HG02798 (cell line): ENCODE results near the gene SIGLEC6.

Source experiments
- ATAC-seq: cut with Tn5 transposase; IDR thresholded peaks from one replicate; pipeline ENCODE4 v1.9.1; 2021; ENCODE audit warnings: mild to moderate bottlenecking; ENCODE audit not compliant: unreplicated experiment, poor library complexity

SIGLEC6 gene

GRCh38 chr19:51549533-51550324 lies 18.3 kb upstream of the SIGLEC6 start:
- no peak for ATAC-seq

DNA sequence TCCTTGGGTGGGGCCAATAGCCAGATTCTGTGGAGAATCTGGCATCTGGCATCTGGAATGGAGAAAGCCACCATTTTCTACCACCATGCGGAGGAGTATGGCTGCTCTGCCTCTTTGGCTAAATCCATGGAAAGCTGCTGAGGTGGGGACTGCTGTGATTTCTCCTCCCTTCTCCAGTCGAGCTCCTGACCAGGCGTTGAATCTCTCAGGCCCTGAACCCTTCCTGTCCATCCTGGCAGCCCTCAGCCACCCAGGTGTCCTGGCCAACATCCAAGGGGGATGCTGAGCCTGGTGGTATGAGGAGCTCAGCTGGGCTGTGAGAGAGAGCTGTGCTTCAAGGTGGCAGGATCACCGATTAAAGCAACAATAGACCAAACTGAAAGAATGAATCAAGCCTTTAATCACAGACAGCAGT lies 17.4 kb upstream of the SIGLEC6 start:
- ATAC-seq, result no peak

GRCh38 chr19:51548213-51548651 lies 16.8 kb upstream of the SIGLEC6 start:
- no peak for ATAC-seq

GRCh38 chr19:51547397-51548212 lies 16.1 kb upstream of the SIGLEC6 start:
- no peak for ATAC-seq

DNA sequence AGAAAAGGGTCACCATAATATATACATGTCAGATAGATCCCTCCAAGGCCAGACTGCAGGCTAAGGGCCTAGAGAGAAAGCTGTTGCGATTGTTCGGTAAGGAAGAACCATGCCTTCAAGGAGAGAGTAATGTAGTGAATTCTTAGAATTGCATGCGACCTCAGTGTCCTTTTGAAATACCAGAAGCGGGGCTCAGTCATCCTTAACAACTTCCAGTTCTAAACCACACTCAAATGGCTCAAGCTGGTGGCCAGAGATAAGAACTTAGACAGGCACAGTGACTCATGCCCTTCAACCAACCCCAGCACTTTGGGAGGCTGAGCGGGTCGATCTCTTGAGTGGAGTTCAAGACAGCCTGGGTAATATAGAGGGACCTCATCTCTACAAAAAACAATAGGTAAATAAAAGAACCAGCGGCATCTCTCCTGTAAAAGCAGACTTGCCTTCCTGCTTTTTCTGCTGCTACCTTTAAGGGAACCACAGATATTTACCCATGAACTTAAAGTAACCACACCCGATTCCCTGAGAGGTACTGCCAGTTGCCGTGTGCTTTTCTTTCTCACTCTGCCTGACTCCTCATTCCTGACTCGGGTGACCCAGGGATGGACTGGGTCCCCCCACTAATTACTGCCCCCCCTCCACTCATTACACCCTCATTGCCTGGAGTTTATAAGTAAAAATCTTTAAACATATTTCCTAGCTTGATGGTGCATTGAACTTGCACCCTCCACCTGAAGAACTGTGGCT lies 15.4 kb upstream of the SIGLEC6 start:
- ATAC-seq, result no peak

DNA sequence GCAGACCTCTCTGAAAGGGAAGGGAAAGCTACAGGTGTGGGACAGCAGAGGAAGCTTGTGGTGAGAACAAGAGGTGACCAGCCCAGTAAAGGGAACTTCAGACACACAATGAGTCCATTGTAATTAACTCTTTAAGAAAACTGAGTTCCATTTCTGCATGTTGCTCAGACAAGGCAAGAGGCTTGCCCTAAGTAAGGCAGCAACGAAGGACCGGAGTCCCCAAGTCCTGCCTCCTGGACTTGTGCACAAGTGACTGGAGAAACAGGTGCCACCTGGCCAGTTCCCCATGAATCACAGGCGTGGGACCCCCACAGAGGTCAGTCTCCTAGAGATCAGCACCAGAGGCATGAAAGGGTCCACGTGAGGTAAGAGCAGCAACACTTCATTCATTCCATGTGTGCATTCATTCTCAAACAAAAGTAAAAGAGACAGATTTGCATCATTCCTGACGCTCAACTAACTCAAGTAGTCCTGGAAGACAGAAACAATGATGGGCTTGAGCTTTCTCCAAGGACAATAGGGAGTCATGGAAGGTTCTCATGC lies 14.7 kb upstream of the SIGLEC6 start:
- no peak for ATAC-seq

DNA sequence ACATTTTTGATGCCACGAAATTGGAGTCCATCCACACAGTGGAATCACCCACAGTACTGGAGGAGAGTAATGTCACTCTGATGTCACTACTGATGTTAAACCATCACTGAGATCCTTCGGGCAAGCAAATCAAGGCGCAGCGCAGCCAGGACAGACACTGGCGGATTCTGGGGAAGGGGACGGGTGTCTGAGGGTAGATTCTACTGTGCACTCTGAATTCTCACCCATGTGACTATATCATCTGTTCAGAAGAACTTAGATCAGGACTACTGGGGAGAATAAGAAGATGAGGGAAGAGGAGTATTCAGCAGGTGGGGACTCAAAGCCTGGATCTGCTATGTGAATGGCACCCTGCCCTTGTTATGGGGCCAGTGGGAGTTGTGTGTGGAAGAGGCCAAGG lies 12.6 kb upstream of the SIGLEC6 start:
- no peak for ATAC-seq

- no peak for ATAC-seq
These were observed 11.2 kb upstream of the SIGLEC6 start for GRCh38 chr19:51542699-51543098.

GRCh38 chr19:51541458-51542357 lies 10.2 kb upstream of the SIGLEC6 start:
- ATAC-seq, result no peak

- no peak for ATAC-seq
These were observed 8.4 kb upstream of the SIGLEC6 start for GRCh38 chr19:51539821-51540366.

- no peak for ATAC-seq
These were observed 4.1 kb upstream of the SIGLEC6 start for GRCh38 chr19:51535535-51535934.

DNA sequence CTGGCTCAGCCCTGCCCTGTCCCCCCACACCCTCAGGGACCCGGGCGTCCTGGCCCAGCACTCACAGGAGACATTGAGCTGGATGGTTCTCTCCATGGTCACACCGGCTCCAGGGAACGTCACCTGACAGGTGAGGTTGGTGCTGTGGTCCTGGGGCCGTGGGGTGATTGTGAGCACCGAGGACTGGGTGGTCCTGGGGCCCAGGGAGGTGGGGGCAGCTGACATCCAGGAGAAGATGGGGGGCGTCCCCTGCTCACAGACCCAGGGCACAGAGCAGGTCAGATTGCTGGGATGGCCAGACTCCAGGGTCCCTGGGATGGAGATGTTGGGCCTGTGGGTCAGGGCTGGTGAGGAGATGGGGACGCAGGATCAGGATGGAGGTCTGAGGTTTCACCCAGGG lies 854 bp downstream of the SIGLEC6 start:
- no peak for ATAC-seq

DNA sequence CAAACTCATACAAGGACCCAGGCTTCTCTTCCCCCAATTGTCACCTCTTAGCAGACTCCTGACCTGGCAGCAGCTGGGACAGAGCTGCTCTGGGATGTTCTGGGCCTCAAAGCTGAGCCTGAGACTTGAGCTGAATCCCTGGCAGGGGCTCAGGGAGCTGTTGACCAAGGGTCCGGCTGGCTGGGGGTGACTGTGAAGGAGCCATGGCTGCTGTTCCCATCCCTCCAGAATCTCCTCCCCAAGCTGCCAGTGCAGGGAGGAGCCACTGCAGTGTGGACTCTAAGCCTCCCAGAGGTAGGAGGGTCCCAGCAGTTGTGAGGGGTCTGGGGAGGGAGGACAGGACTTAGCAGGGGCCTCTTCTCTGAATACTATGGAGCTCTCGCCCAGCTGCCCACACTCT lies 2.2 kb downstream of the SIGLEC6 start:
- ATAC-seq, result no peak

- no peak for ATAC-seq
These were observed 5.8 kb downstream of the SIGLEC6 start for GRCh38 chr19:51525651-51526050.

DNA sequence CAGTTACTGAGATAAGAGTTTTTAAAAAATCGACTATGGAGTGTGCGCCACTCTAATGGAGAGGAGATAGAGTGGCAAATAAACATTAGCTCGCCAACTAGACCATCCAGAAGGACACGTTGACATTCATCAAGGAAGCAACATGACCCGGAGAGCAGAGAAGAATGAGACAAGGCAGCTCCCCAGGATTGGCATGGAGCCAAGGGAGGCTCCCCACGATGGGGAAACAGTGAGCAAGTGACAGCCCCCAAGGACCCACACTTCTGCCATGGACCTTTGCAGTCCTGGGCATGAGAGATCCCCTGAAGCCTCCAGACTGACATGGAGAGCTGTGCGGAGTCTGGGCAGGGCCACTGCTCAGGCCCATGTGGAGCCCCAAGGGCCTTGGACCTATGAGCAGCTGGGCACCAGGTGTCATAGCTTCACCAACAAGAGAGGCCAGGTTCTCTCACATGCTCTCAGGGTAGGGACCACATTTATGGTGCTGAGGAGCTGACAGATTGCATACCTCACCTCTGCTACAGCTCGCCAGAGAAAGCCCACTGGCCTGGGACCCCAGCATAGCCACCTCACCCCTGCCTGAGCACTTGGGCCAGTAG lies 6.7 kb downstream of the SIGLEC6 start:
- ATAC-seq, result no peak

- ATAC-seq, result no peak
These were observed 9.7 kb downstream of the SIGLEC6 start for GRCh38 chr19:51521781-51522180.

- no peak for ATAC-seq
These were observed 10.1 kb downstream of the SIGLEC6 start for GRCh38 chr19:51521357-51521756.

- ATAC-seq, result no peak
These were observed 10.7 kb downstream of the SIGLEC6 start for GRCh38 chr19:51520728-51521127.
